Liver (tissue), 9 donors: ENCODE data around the gene MR1. TPM values are rescaled to one million over a fixed set of nuclear protein-coding genes. Genes with fewer than 3 reads are reported as not detected.

Source experiments
- DNase-seq: peaks from one replicate; pipeline ENCODE4 v3.0.0-alpha.2; 2017; ENCODE audit warnings: low spot score
- H3K27ac ChIP-seq, 2 donors: one replicate each; pipeline ENCODE4 v1.7.0; 2013; ENCODE audit warnings: inconsistent platforms in 2 of 2, low read length in 2 of 2, control low read depth in 1 of 2, low read depth in 1 of 2, mild to moderate bottlenecking in 1 of 2
- H3K27me3 ChIP-seq, 4 donors: one replicate each; pipeline versions ENCODE4 v1.6.1 to v1.7.0; 2013; ENCODE audit warnings: low read length in 3 of 4, inconsistent platforms in 1 of 4, mild to moderate bottlenecking in 1 of 4, moderate library complexity in 1 of 4; ENCODE audit not compliant: control insufficient read depth in 4 of 4, insufficient read depth in 4 of 4
- H3K36me3 ChIP-seq, 4 donors: one replicate each; pipeline versions ENCODE4 v1.6.1 to v1.7.0; 2013; ENCODE audit warnings: low read length in 3 of 4, mild to moderate bottlenecking in 3 of 4, low read depth in 1 of 4, moderate library complexity in 1 of 4; ENCODE audit not compliant: control insufficient read depth in 4 of 4, insufficient read depth in 3 of 4
- H3K4me1 ChIP-seq, 4 donors: one replicate each; pipeline versions ENCODE4 v1.6.1 to v1.7.0; 2013; ENCODE audit warnings: low read length in 3 of 4, mild to moderate bottlenecking in 3 of 4, moderate library complexity in 1 of 4; ENCODE audit not compliant: control insufficient read depth in 4 of 4, insufficient read depth in 4 of 4
- H3K4me3 ChIP-seq, 3 donors: one replicate each; pipeline versions ENCODE4 v1.6.1 to v1.7.0; 2013; ENCODE audit warnings: low read length in 3 of 3, control low read depth in 1 of 3, low read depth in 1 of 3, mild to moderate bottlenecking in 1 of 3
- H3K9ac ChIP-seq, 2 donors: one replicate each; pipeline ENCODE4 v1.7.0; 2013; ENCODE audit warnings: low read length in 2 of 2, mild to moderate bottlenecking in 2 of 2, moderate library complexity in 2 of 2, control low read depth in 1 of 2, low read depth in 1 of 2
- H3K9me3 ChIP-seq, 4 donors: one replicate each; pipeline versions ENCODE4 v1.6.1 to v1.7.0; 2013; ENCODE audit warnings: low read length in 3 of 4; ENCODE audit not compliant: control insufficient read depth in 4 of 4
- ATF3 ChIP-seq: IDR thresholded peaks from 2 replicates; pipeline ENCODE4 v1.6.1; 2016; ENCODE audit warnings: antibody characterized with exemption
- CTCF ChIP-seq: fragments of 150-350 bp; IDR thresholded peaks from 2 replicates; pipeline ENCODE4 v1.5.1; 2017; ENCODE audit warnings: improper control_type of control experiment, low read depth, low read length; ENCODE audit not compliant: missing input control
- EGR1 ChIP-seq, 2 donors: IDR thresholded peaks; 2 replicates each; pipeline ENCODE4 v1.6.1; 2016 to 2018; ENCODE audit warnings: antibody characterized with exemption in 2 of 2, low read depth in 2 of 2
- FOXA1 ChIP-seq: IDR thresholded peaks from 2 replicates; pipeline ENCODE4 v1.6.1; 2016; ENCODE audit warnings: antibody characterized with exemption
- FOXA2 ChIP-seq: IDR thresholded peaks from 2 replicates; pipeline ENCODE4 v1.6.1; 2016; ENCODE audit warnings: antibody characterized with exemption
- GABPA ChIP-seq, 2 donors: IDR thresholded peaks in 1 of 2; conservative IDR thresholded peaks in 1 of 2; 2 replicates each; pipeline ENCODE4 v1.6.1; 2016; ENCODE audit warnings: antibody characterized with exemption in 2 of 2, mild to moderate bottlenecking in 1 of 2, moderate library complexity in 1 of 2
- HNF4G ChIP-seq: IDR thresholded peaks from 2 replicates; pipeline ENCODE4 v1.6.1; 2016; ENCODE audit warnings: antibody characterized with exemption
- JUND ChIP-seq, 2 donors: IDR thresholded peaks; 2 replicates each; pipeline ENCODE4 v1.6.1; 2016; ENCODE audit warnings: antibody characterized with exemption in 2 of 2
- MAX ChIP-seq: IDR thresholded peaks from 2 replicates; pipeline ENCODE4 v1.6.1; 2016; ENCODE audit warnings: antibody characterized with exemption
- NR2F2 ChIP-seq: IDR thresholded peaks from 2 replicates; pipeline ENCODE4 v1.6.1; 2016; ENCODE audit warnings: antibody characterized with exemption
- RAD21 ChIP-seq, 2 donors: IDR thresholded peaks; 2 replicates each; pipeline ENCODE4 v1.6.1; 2016; ENCODE audit warnings: antibody characterized with exemption in 2 of 2, mild to moderate bottlenecking in 2 of 2
- REST ChIP-seq: IDR thresholded peaks from 2 replicates; pipeline ENCODE4 v1.6.1; 2016; ENCODE audit warnings: antibody characterized with exemption, mild to moderate bottlenecking
- TAF1 ChIP-seq: conservative IDR thresholded peaks from 2 replicates; pipeline ENCODE4 v1.6.1; 2016; ENCODE audit warnings: antibody characterized with exemption, mild to moderate bottlenecking
- YY1 ChIP-seq: IDR thresholded peaks from 2 replicates; pipeline ENCODE4 v1.6.1; 2016; ENCODE audit warnings: antibody characterized with exemption, mild to moderate bottlenecking
- ZBTB33 ChIP-seq: IDR thresholded peaks from 2 replicates; pipeline ENCODE4 v1.6.1; 2016; ENCODE audit warnings: antibody characterized with exemption
- WGBS: extraction: QIAGEN DNeasy Blood & Tissue Kit; methylation state at CpG from one replicate; pipeline ENCODE4 v1.1.7; 2013; 5-methylcytosine and 5-hydroxymethylcytosine counted together
- polyA plus RNA-seq, 2 donors: library from polyadenylated mRNA; stranded (reverse) in 1 of 2; unstranded in 1 of 2; fragments of 200-250 nt in 1 of 2; fragments of >200 nt in 1 of 2; fragmentation: Nextera tagmentation in 1 of 2; extraction: Ambion mirVana in 1 of 2; gene quantifications; one replicate each; pipeline versions ENCODE4 v1.2.1 to v1.2.3, GENCODE V29; 2013 to 2015
- total RNA-seq, 2 donors: library from RNA; depleted of rRNA; stranded (reverse); fragments of >200 nt; gene quantifications; one replicate each; pipeline ENCODE4 v1.2.3, GENCODE V29; 2014
- donor health status: healthy.
- donor health status: healthy.
- donor health status: healthy.
- donor health status: healthy.
- donor health status: healthy.

Gene MR1
- total and polyA plus RNA-seq, 4 donors: 5.5 to 8.1 (median 6.1) TPM

- no peak for TF ChIP-seq REST
- no peak for TF ChIP-seq EGR1 (IDR thresholded peaks at IDR 0.05; ENCODE audit: low read depth in 2 of 2)
- TF ChIP-seq HNF4G: no peak
Measured at GRCh38 chr1:181028196-181028595, 5.6 kb upstream of the MR1 start (continued).

GRCh38 chr1:181028615-181029014 is 5.2 kb upstream of the MR1 start:
- H3K4me1 ChIP-seq: peaks cover 0 to 6% (median 0%) of the 10 kb centered on the region in 4 donors
- DNase-seq: no peak
- H3K4me3 ChIP-seq: no peak overlapping the region
- H3K9ac ChIP-seq: no peak overlapping the region
- no peaks in the 10 kb centered on the region for H3K27me3 ChIP-seq
- H3K27ac ChIP-seq: no peak overlapping the region
- 82% methylated on average over 5 of the region's 5 CpGs for whole genome bisulfite sequencing
- no peaks in the 10 kb centered on the region for H3K9me3 ChIP-seq
- no peaks in the 10 kb centered on the region for H3K36me3 ChIP-seq
- TF ChIP-seq ATF3 (no peak), YY1 (no peak), NR2F2 (no peak), CTCF (no peak), TAF1 (no peak), RAD21 (IDR thresholded peaks at IDR 0.05) (no peak), JUND (IDR thresholded peaks at IDR 0.05) (no peak), FOXA2 (no peak), FOXA1 (no peak), GABPA (IDR thresholded peaks at IDR 0.05 in 1 of 2, conservative IDR thresholded peaks at IDR 0.05 in 1 of 2) (no peak), MAX (no peak), EGR1 (IDR thresholded peaks at IDR 0.05; ENCODE audit: low read depth in 2 of 2) (no peak), HNF4G (no peak)

GRCh38 chr1:181032535-181032934 is 1.2 kb upstream of the MR1 start:
- peak overlapping the region in 1 of 2 donors; percentile 65 for H3K9ac ChIP-seq
- 90% methylated on average over 2 of the region's 2 CpGs for WGBS
- no peak for TF ChIP-seq REST
- TF ChIP-seq ZBTB33: no peak
- no peaks in the 10 kb centered on the region for H3K9me3 ChIP-seq
- H3K4me3 ChIP-seq: no peak overlapping the region
- H3K27me3 ChIP-seq: no peaks in the 10 kb centered on the region
- H3K4me1 ChIP-seq: peaks cover 0 to 12% (median 5%) of the 10 kb centered on the region in 4 donors
- no peaks in the 10 kb centered on the region for H3K36me3 ChIP-seq
- H3K27ac ChIP-seq: peak overlapping the region in 1 of 2 donors; percentile 83
- DNase-seq: no peak
